Suprapubic skin (tissue), 4 donors: ENCODE data around the gene KLRC2. TPM values are rescaled to one million over a fixed set of nuclear protein-coding genes. Genes with fewer than 3 reads are reported as not detected.
"Not testable (repeated sequence)": the region's sequence is repeated elsewhere in the genome, so short reads cannot be mapped to it uniquely, and the experiment has no call there.

Experiments used
- DNase-seq, 2 donors: peaks; one replicate each; pipeline ENCODE4 v3.0.0-alpha.2; 2019; ENCODE audit warnings: low spot score in 2 of 2
- H3K27ac ChIP-seq: fragments of 200-600 bp; sonication (generic); one replicate; pipeline ENCODE4 v1.5.1; 2019
- H3K27me3 ChIP-seq: fragments of 200-600 bp; sonication (generic); one replicate; pipeline ENCODE4 v1.5.1; 2019
- H3K36me3 ChIP-seq: fragments of 200-600 bp; sonication (generic); one replicate; pipeline ENCODE4 v1.5.1; 2019
- H3K4me1 ChIP-seq: fragments of 200-600 bp; sonication (generic); one replicate; pipeline ENCODE4 v1.5.1; 2019
- H3K4me3 ChIP-seq: fragments of 200-600 bp; sonication (generic); one replicate; pipeline ENCODE4 v1.5.1; 2019; ENCODE audit warnings: mild to moderate bottlenecking
- H3K9me3 ChIP-seq: fragments of 200-600 bp; sonication (generic); one replicate; pipeline ENCODE4 v1.5.1; 2019
- EP300 ChIP-seq: sonication (generic); formaldehyde crosslinking; IDR thresholded peaks from one replicate; pipeline ENCODE4 v1.6.1; 2017; ENCODE audit warnings: antibody characterized with exemption
- POLR2A ChIP-seq, 2 donors: fragments of 450-650 bp; IDR thresholded peaks; one replicate each; pipeline ENCODE4 v1.6.1; 2017; ENCODE audit warnings: antibody characterized with exemption in 2 of 2, mild to moderate bottlenecking in 2 of 2, moderate library complexity in 2 of 2
- POLR2AphosphoS5 ChIP-seq, 3 donors: sonication (generic); formaldehyde crosslinking; IDR thresholded peaks; one replicate each; pipeline ENCODE4 v1.6.1; 2017; ENCODE audit warnings: antibody characterized with exemption in 3 of 3
- WGBS: methylation state at CpG from one replicate; pipeline ENCODE4 v1.1.5; 2018; 5-methylcytosine and 5-hydroxymethylcytosine counted together
- total RNA-seq, 4 donors: library from RNA; depleted of rRNA; stranded (reverse); fragments of >200 nt; gene quantifications; one replicate each; pipeline ENCODE4 v1.1.0, GENCODE V29; 2016
- TF ChIP-seq, protein P1 (sequence below), 2 donors: fragments of 200-600 bp in 1 of 2; fragments of 450-650 bp in 1 of 2; sonication (generic) in 1 of 2; IDR thresholded peaks; one replicate each; pipeline ENCODE4 v1.5.1; 2016 to 2019; ENCODE audit warnings: antibody characterized with exemption in 2 of 2, mild to moderate bottlenecking in 1 of 2, moderate library complexity in 1 of 2

The KLRC2 gene
- total RNA-seq, 4 donors from 2014 or later, result 0.89 TPM; not detected in 3

DNA sequence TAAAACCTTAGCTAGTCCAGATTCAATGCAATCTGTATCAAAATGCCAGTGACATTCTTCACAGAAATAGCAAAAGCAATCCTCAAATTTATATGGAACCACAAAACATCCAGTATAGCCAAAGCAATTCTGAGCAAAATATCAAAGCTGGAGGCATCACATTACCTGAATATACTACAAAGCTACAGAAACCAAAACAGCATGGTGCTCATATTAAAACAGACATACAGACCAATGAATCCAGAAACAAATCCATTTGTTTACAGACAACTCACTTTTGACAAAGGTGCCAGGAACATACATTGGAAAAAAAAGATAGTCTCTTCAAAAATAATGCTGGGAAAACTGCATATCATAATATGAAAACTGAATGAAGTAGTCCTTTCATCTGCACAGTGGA lies 31.0 kb downstream of the KLRC2 start:
- Histone ChIP-seq H3K9me3 (no peaks in the 10 kb centered on the region), H3K4me1 (no peaks in the 10 kb centered on the region), H3K27me3 (no peaks in the 10 kb centered on the region), H3K36me3 (no peaks in the 10 kb centered on the region), H3K27ac (no peak overlapping the region), H3K4me3 (no peak overlapping the region)
- TF ChIP-seq POLR2AphosphoS5 (IDR thresholded peaks at IDR 0.05), result no peak
- TF ChIP-seq POLR2A (IDR thresholded peaks at IDR 0.05), result no peak
- TF ChIP-seq EP300, result no peak
- no peak for DNase-seq

DNA sequence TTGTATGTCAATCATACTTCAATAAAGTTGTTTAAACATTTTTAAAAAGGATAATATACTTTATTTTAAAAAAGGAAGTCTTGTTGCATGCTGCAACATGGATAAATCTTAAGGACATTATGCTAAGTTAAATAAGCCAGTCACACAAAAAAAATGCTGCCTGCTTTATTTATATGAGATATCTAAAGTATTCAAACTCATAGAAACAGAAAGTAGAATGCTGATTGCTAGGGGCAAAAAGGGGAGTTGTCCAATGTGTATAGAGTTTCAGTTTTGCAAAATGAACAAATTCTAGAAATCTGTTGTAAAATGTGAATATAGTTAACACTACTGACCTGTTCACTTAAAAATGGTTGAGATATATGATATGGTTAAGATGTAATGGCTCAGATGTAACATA lies 35.0 kb downstream of the KLRC2 start:
- H3K27me3 ChIP-seq, result no peaks in the 10 kb centered on the region
- no peaks in the 10 kb centered on the region for H3K9me3 ChIP-seq
- no peak for TF ChIP-seq EP300
- H3K4me3 ChIP-seq, result no peak overlapping the region
- H3K36me3 ChIP-seq, result no peaks in the 10 kb centered on the region
- no peak for DNase-seq
- H3K27ac ChIP-seq, result no peak overlapping the region
- H3K4me1 ChIP-seq, result peaks cover 3% of the 10 kb centered on the region

DNA sequence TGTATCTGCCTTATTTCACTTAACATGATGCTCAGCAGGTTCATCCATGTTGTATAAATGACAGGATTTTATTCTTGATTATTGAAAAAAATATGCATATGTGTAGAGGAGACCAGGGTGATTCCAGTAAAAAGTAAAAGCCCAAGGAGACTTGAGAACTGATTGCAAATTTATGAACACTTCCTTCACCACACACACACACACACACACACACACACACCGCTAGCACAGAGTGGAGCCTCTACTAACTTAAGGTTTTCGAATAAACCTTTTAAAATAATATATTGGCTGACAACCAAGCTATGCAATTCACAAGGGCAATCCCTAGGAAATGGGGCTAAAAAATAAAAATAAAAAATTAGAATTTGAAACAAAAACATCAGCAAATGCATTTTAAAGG lies 37.6 kb downstream of the KLRC2 start:
- H3K36me3 ChIP-seq, result no peaks in the 10 kb centered on the region
- no peak overlapping the region for H3K4me3 ChIP-seq
- 88% methylated on average over 2 of the region's 2 CpGs for WGBS
- no peaks in the 10 kb centered on the region for H3K9me3 ChIP-seq
- TF ChIP-seq, protein P1, sequence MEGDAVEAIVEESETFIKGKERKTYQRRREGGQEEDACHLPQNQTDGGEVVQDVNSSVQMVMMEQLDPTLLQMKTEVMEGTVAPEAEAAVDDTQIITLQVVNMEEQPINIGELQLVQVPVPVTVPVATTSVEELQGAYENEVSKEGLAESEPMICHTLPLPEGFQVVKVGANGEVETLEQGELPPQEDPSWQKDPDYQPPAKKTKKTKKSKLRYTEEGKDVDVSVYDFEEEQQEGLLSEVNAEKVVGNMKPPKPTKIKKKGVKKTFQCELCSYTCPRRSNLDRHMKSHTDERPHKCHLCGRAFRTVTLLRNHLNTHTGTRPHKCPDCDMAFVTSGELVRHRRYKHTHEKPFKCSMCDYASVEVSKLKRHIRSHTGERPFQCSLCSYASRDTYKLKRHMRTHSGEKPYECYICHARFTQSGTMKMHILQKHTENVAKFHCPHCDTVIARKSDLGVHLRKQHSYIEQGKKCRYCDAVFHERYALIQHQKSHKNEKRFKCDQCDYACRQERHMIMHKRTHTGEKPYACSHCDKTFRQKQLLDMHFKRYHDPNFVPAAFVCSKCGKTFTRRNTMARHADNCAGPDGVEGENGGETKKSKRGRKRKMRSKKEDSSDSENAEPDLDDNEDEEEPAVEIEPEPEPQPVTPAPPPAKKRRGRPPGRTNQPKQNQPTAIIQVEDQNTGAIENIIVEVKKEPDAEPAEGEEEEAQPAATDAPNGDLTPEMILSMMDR (IDR thresholded peaks at IDR 0.05), result no peak
- no peak for TF ChIP-seq EP300
- no peak for TF ChIP-seq POLR2AphosphoS5 (IDR thresholded peaks at IDR 0.05)
- no peak for TF ChIP-seq POLR2A (IDR thresholded peaks at IDR 0.05)
- DNase-seq, result no peak
- H3K27ac ChIP-seq, result no peak overlapping the region
- H3K4me1 ChIP-seq, result peaks cover 14% of the 10 kb centered on the region
- no peaks in the 10 kb centered on the region for H3K27me3 ChIP-seq

DNA sequence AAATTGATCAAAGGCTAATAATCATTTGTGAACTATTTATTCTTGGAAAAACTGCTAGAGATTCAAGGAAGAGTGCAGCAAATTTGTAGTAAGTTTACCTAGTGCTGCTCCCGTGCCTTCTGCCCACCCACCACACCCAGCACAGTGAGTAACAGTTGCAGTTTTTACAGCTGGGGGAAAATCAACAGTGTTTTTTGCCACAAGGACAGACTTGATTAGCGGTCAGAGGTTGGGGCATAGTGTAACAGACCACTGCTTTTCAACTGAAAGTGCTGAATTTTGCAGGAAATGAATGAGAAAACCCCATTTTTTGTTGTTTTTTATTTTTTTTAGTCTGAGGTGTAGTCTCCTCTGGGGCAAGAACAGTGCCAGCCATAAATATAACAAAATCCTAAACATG lies 38.5 kb downstream of the KLRC2 start:
- Histone ChIP-seq H3K4me3 (no peak overlapping the region), H3K9me3 (no peaks in the 10 kb centered on the region), H3K36me3 (no peaks in the 10 kb centered on the region), H3K4me1 (peaks cover 14% of the 10 kb centered on the region), H3K27me3 (no peaks in the 10 kb centered on the region), H3K27ac (no peak overlapping the region)
- 55% methylated on average over 2 of the region's 2 CpGs for WGBS
- no peak for DNase-seq
- TF ChIP-seq, protein P1 (IDR thresholded peaks at IDR 0.05), result no peak

DNA sequence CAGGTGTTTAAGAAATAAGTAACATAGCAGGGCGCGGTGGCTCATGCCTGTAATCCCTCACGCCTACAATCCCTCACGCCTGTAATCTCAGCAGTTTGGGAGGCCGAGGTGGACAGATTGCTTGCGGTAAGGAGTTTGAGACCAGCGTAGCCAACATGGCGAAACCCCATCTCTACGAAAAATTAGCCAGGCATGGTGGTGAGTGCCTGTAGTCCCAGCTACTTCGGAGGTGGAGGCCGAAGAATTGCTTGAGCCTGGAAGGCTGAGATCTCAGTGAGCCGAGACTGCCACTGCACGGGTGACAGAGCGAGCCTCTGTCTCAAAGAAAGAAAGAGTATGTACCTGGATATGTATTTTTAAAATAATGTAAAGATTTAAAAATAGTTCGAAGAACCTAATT lies 39.6 kb downstream of the KLRC2 start:
- H3K9me3 ChIP-seq, H3K27me3 ChIP-seq, H3K4me3 ChIP-seq, DNase-seq, H3K36me3 ChIP-seq: not testable (repeated sequence)
- WGBS, result 85% methylated on average over 15 of the region's 15 CpGs
- Histone ChIP-seq H3K4me1 (peaks cover 14% of the 10 kb centered on the region), H3K27ac (peak overlapping the region; percentile 55)

DNA sequence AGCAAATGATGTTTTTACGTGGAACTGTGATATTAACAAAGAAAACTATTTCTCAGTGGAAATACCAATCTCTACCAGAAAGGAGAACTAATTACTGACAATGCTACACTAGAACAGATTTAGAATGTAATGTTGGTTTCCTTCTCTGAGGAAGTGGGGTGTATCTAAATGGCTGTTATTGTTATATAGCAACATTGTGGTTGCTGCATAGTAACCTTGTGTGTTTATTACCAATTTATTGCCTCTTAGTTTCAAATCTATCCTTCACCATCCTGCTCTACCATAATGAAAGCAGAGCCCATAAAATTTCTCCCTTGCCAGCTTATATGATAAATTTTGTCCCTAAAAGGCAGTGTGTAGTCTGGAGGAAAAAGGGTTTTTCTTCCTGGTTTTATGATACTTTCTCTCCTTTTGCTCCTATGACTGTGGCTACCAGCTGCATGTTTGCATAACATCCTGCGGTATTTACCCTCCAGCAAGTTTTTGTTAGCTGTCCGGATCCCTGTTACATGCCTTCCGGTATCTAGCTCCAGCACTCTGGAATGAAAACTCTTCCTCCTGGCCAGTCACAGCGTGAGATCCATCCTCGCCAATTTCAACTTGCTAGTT lies 40.3 kb downstream of the KLRC2 start:
- H3K4me3 ChIP-seq, result no peak overlapping the region
- H3K27ac ChIP-seq, result peak overlapping the region; percentile 55
- no peak for TF ChIP-seq POLR2A (IDR thresholded peaks at IDR 0.05)
- TF ChIP-seq, protein P1 (IDR thresholded peaks at IDR 0.05), result no peak
- TF ChIP-seq POLR2AphosphoS5 (IDR thresholded peaks at IDR 0.05), result no peak
- DNase-seq, result no peak
- no peaks in the 10 kb centered on the region for H3K36me3 ChIP-seq
- peaks cover 14% of the 10 kb centered on the region for H3K4me1 ChIP-seq
- no peaks in the 10 kb centered on the region for H3K9me3 ChIP-seq
- H3K27me3 ChIP-seq, result no peaks in the 10 kb centered on the region
- WGBS, result 31% methylated on average over 6 of the region's 6 CpGs

DNA sequence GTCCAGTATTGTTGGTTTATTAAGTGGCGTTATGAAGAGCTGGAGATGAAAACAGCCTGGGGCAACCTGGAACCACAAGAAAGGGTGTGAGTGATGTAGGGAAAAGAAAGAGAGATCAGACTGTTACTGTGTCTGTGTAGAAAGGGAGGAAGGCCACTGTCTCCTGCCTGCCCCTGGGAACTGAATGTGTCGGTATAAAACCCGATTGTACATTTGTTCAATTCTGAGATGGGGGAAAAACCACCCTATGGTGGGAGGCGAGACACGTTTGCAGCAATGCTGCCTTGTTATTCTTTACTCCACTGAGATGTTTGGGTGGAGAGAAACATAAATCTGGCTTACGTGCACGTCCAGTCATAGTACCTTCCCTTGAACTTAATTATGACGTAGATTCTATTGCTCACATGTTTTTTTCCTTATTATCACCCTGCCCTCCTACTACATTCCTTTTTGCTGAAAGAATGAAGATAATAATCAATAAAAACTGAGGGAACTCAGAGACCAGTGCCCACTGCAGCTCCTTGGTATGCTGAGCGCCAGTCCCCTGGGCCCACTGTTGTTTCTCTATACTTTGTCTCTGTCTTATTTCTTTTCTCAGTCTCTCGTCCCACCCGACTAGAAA lies 41.2 kb downstream of the KLRC2 start:
- H3K4me1 ChIP-seq, result peaks cover 14% of the 10 kb centered on the region
- DNase-seq, H3K4me3 ChIP-seq, H3K9me3 ChIP-seq, H3K27me3 ChIP-seq, H3K36me3 ChIP-seq: not testable (repeated sequence)
- H3K27ac ChIP-seq, result peak overlapping the region; percentile 55
- WGBS, result 75% methylated on average over 11 of the region's 11 CpGs
